ENCODE results near the gene BMP5. TPM values are rescaled to one million over a fixed set of nuclear protein-coding genes. Genes with fewer than 3 reads are reported as not detected.

The BMP5 gene
- total and polyA plus RNA-seq, 4 donors, result 0.42 to 0.92 (median 0.65) TPM

GRCh38 chr6:55822005-55822404 is 53.4 kb downstream of the BMP5 start:
- H3K27ac ChIP-seq (ENCODE audit: low read depth in 1 of 2, low read length in 2 of 2), result no peak overlapping the region
- WGBS, result 26% methylated on average over 2 of the region's 2 CpGs
- no peaks in the 10 kb centered on the region for H3K36me3 ChIP-seq (ENCODE audit: control insufficient read depth in 4 of 4, insufficient read depth in 3 of 4, low read depth in 1 of 4, low read length in 3 of 4)
- H3K27me3 ChIP-seq (ENCODE audit: control insufficient read depth in 4 of 4, insufficient read depth in 4 of 4, low read length in 3 of 4), result no peaks in the 10 kb centered on the region
- H3K9me3 ChIP-seq (ENCODE audit: control insufficient read depth in 4 of 4, low read length in 3 of 4), result no peaks in the 10 kb centered on the region
- no peak for DNase-seq (ENCODE audit: low spot score)
- no peak overlapping the region for H3K9ac ChIP-seq (ENCODE audit: low read depth in 1 of 2, low read length in 2 of 2)
- no peaks in the 10 kb centered on the region for H3K4me1 ChIP-seq (ENCODE audit: control insufficient read depth in 4 of 4, insufficient read depth in 4 of 4, low read length in 3 of 4)
- H3K4me3 ChIP-seq (ENCODE audit: low read depth in 1 of 3, low read length in 3 of 3), result no peak overlapping the region
- TF ChIP-seq YY1 (IDR thresholded peaks at IDR 0.05) (no peak), ZBTB33 (IDR thresholded peaks at IDR 0.05) (no peak), NR2F2 (IDR thresholded peaks at IDR 0.05) (no peak), SP1 (IDR thresholded peaks at IDR 0.05) (no peak), RXRA (IDR thresholded peaks at IDR 0.05) (no peak), JUND (IDR thresholded peaks at IDR 0.05) (no peak), ATF3 (IDR thresholded peaks at IDR 0.05) (no peak), MAX (IDR thresholded peaks at IDR 0.05) (no peak), FOXA1 (IDR thresholded peaks at IDR 0.05) (no peak), GABPA (IDR thresholded peaks at IDR 0.05 in 1 of 2, conservative IDR thresholded peaks at IDR 0.05 in 1 of 2) (no peak), EGR1 (IDR thresholded peaks at IDR 0.05; ENCODE audit: low read depth in 2 of 2) (no peak), RAD21 (IDR thresholded peaks at IDR 0.05) (no peak), REST (IDR thresholded peaks at IDR 0.05) (no peak), HNF4G (IDR thresholded peaks at IDR 0.05) (no peak), TAF1 (conservative IDR thresholded peaks at IDR 0.05) (no peak), FOXA2 (IDR thresholded peaks at IDR 0.05) (no peak), CTCF (IDR thresholded peaks at IDR 0.05; ENCODE audit: low read depth, low read length, missing input control) (no peak)

GRCh38 chr6:55820696-55821095 is 54.7 kb downstream of the BMP5 start:
- no peak for DNase-seq (ENCODE audit: low spot score)
- TF ChIP-seq CTCF (IDR thresholded peaks at IDR 0.05; ENCODE audit: low read depth, low read length, missing input control), result no peak
- TF ChIP-seq NR2F2 (IDR thresholded peaks at IDR 0.05), result no peak
- no peak for TF ChIP-seq TAF1 (conservative IDR thresholded peaks at IDR 0.05)
- no peak for TF ChIP-seq FOXA1 (IDR thresholded peaks at IDR 0.05)
- TF ChIP-seq HNF4G (IDR thresholded peaks at IDR 0.05), result no peak
- TF ChIP-seq HNF4A (conservative IDR thresholded peaks at IDR 0.05), result no peak
- TF ChIP-seq RXRA (IDR thresholded peaks at IDR 0.05), result no peak
- H3K9ac ChIP-seq (ENCODE audit: low read depth in 1 of 2, low read length in 2 of 2), result no peak overlapping the region
- H3K27ac ChIP-seq (ENCODE audit: low read depth in 1 of 2, low read length in 2 of 2), result no peak overlapping the region
- 54% methylated on average over 1 of the region's 1 CpG for WGBS
- no peaks in the 10 kb centered on the region for H3K27me3 ChIP-seq (ENCODE audit: control insufficient read depth in 4 of 4, insufficient read depth in 4 of 4, low read length in 3 of 4)
- no peaks in the 10 kb centered on the region for H3K9me3 ChIP-seq (ENCODE audit: control insufficient read depth in 4 of 4, low read length in 3 of 4)
- no peak overlapping the region for H3K4me3 ChIP-seq (ENCODE audit: low read depth in 1 of 3, low read length in 3 of 3)
- no peaks in the 10 kb centered on the region for H3K4me1 ChIP-seq (ENCODE audit: control insufficient read depth in 4 of 4, insufficient read depth in 4 of 4, low read length in 3 of 4)
- no peaks in the 10 kb centered on the region for H3K36me3 ChIP-seq (ENCODE audit: control insufficient read depth in 4 of 4, insufficient read depth in 3 of 4, low read depth in 1 of 4, low read length in 3 of 4)

All from liver (tissue), 9 donors.